Measurements from ENCODE around the gene PDCD2.

The PDCD2 gene

GRCh38 chr6:170554013-170554795 lies 30.2 kb downstream of the PDCD2 start, which contains the start of gene TBP:
TSS of gene TBP (plus strand) at chr6:170554369. CDS start at chr6:170557030, 2,661 bp downstream.
- Mint-ChIP-seq H3K4me1 (peaks cover 21% of the 10 kb centered on the region), H3K27ac (no peak within 1 kb of the TSS), H3K36me3 (ENCODE audit: low read depth) (peaks cover 20% of the 10 kb centered on the region), H3K4me3 (no peak within 1 kb of the TSS), H3K9me3 (no peaks in the 10 kb centered on the region), H3K27me3 (ENCODE audit: low read depth) (no peaks in the 10 kb centered on the region)
- TF ChIP-seq CTCF (IDR thresholded peaks at IDR 0.05; ENCODE audit: unreplicated experiment in 3 of 3) = no peak

- H3K36me3 Mint-ChIP-seq (ENCODE audit: low read depth) = peaks cover 18% of the 10 kb centered on the region
- no peaks in the 10 kb centered on the region for H3K27me3 Mint-ChIP-seq (ENCODE audit: low read depth)
- H3K9me3 Mint-ChIP-seq = no peaks in the 10 kb centered on the region
- peaks cover 26% of the 10 kb centered on the region for H3K4me1 Mint-ChIP-seq
- H3K4me3 Mint-ChIP-seq = no peak overlapping the region
- no peak overlapping the region for H3K27ac Mint-ChIP-seq
- no peak for TF ChIP-seq CTCF (IDR thresholded peaks at IDR 0.05; ENCODE audit: unreplicated experiment in 3 of 3)
Observed at GRCh38 chr6:170553534-170554012, 30.9 kb downstream of the PDCD2 start.

GRCh38 chr6:170552765-170553533 lies 31.5 kb downstream of the PDCD2 start, which contains the start of gene PSMB1:
TSS of gene PSMB1 (minus strand) at chr6:170553307. CDS start at chr6:170553242, 65 bp downstream.
- Mint-ChIP-seq H3K9me3 (no peaks in the 10 kb centered on the region), H3K4me3 (no peak within 1 kb of the TSS), H3K36me3 (ENCODE audit: low read depth) (peaks cover 20% of the 10 kb centered on the region), H3K27ac (no peak within 1 kb of the TSS), H3K4me1 (peaks cover 29% of the 10 kb centered on the region), H3K27me3 (ENCODE audit: low read depth) (no peaks in the 10 kb centered on the region)
- TF ChIP-seq CTCF (IDR thresholded peaks at IDR 0.05; ENCODE audit: unreplicated experiment in 3 of 3) = no peak

- Mint-ChIP-seq H3K9me3 (no peaks in the 10 kb centered on the region), H3K27me3 (ENCODE audit: low read depth) (no peaks in the 10 kb centered on the region), H3K4me3 (no peak overlapping the region), H3K36me3 (ENCODE audit: low read depth) (peaks cover 76% of the 10 kb centered on the region), H3K4me1 (peaks cover 16% of the 10 kb centered on the region), H3K27ac (no peak overlapping the region)
- TF ChIP-seq CTCF (IDR thresholded peaks at IDR 0.05; ENCODE audit: unreplicated experiment in 3 of 3) = no peak
Observed at GRCh38 chr6:170545405-170545804, 39.0 kb downstream of the PDCD2 start.

- Mint-ChIP-seq H3K27ac (no peak overlapping the region), H3K4me3 (no peak overlapping the region), H3K4me1 (peaks cover 4% of the 10 kb centered on the region), H3K27me3 (ENCODE audit: low read depth) (no peaks in the 10 kb centered on the region), H3K9me3 (no peaks in the 10 kb centered on the region), H3K36me3 (ENCODE audit: low read depth) (peaks cover 84% of the 10 kb centered on the region)
- no peak for TF ChIP-seq CTCF (IDR thresholded peaks at IDR 0.05; ENCODE audit: unreplicated experiment in 3 of 3)
Observed at GRCh38 chr6:170542031-170542719, 42.3 kb downstream of the PDCD2 start.
